HG03378 (cell line): ENCODE measurements around the gene CD276.
"Not testable (repeated sequence)": the region's sequence is repeated elsewhere in the genome, so short reads cannot be mapped to it uniquely, and the experiment has no call there.

Experiments
- ATAC-seq: cut with Tn5 transposase; IDR thresholded peaks from one replicate; pipeline ENCODE4 v1.9.1; 2021; ENCODE audit warnings: mild to moderate bottlenecking, moderate library complexity; ENCODE audit not compliant: unreplicated experiment

Gene CD276

GRCh38 chr15:73709686-73710085 lies 25.5 kb downstream of the CD276 start:
- no peak for ATAC-seq

DNA sequence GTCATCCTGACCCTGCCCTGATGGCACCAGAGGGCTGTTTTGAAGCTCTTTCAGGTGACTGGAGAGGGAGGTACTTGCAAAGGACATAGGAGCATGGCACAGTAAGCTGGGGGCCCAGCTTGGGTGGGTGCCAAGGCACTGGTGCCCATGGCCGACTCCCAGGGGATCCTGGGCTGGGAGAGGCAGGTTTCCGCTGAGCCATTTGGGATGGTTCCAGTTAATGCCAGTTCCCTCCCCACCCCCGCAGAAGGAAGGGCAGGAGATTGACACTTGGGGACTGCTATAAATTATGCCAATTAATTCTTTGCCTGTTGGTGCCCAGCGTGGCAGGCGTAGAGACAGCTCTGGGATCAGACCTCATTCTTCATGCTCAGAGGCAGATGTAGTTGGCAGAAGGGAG lies 26.1 kb downstream of the CD276 start:
- no peak for ATAC-seq

- no peak for ATAC-seq
Measured at GRCh38 chr15:73711526-73711925, 27.3 kb downstream of the CD276 start.

- ATAC-seq, result no peak
Measured at GRCh38 chr15:73712107-73712506, 27.9 kb downstream of the CD276 start.

- ATAC-seq, result no peak
Measured at GRCh38 chr15:73714695-73715301, 30.6 kb downstream of the CD276 start.

DNA sequence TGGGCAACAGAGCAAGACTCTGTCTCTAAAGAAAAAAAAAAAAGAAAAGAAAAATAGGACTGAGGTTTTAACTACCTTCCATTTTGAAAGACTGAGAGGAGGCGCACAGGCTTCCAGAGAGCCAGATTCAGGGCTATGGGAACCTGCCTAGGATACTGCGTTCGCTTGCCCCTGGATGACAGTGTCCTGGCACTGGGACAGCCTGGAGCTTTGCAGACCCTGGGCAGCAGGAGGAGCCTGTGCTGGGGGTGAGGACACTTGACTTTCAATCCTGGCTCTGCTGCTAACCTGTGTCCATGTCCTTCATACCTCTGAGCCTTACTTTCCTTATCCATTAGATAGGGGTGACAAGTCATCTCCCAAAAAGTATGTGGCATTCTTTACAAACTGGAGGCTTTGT lies 31.2 kb downstream of the CD276 start:
- ATAC-seq, result no peak

- ATAC-seq, result no peak
Measured at GRCh38 chr15:73716417-73716816, 32.2 kb downstream of the CD276 start.

GRCh38 chr15:73717206-73717605 lies 33.0 kb downstream of the CD276 start:
- ATAC-seq, result no peak

- no peak for ATAC-seq
Measured at GRCh38 chr15:73717802-73718201, 33.6 kb downstream of the CD276 start.

DNA sequence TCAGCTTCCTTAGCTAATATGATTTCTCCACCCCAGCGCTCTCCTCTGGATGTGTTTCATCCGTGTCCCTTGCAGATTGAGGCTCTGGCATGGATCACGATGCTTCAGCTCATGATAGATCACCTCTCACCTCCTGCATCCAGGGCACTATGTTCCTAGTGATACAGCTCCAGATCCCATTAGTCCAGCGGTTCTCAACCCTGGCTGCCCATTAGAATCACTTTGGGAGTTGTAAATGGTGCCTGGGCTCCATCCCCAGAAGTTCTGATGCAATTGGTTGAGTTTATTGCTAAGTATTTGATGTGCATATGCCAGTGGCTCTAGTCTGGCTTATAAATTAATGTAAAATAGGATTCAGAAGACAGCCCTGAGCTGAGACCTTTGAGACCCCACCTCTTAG lies 34.5 kb downstream of the CD276 start:
- no peak for ATAC-seq

DNA sequence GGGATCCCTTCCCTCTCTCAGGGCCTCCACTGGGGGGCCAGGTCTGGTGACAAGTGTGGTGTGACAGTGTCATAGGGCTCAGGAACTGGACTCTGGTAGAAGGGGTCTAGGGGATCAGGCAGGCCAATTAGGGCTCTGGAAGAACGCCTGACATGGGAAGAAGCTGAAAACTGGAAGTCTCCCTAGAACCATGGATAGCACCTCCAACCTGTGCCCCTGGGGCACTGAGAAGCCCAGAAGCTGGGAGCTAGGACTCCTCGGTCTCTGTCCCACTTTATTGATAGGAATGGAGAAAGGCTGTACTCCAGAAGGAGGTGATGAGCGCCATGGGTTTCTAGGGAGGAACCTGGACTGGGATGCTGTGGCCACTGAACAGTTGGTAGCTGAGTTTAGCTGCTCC lies 38.2 kb downstream of the CD276 start:
- ATAC-seq, result no peak

DNA sequence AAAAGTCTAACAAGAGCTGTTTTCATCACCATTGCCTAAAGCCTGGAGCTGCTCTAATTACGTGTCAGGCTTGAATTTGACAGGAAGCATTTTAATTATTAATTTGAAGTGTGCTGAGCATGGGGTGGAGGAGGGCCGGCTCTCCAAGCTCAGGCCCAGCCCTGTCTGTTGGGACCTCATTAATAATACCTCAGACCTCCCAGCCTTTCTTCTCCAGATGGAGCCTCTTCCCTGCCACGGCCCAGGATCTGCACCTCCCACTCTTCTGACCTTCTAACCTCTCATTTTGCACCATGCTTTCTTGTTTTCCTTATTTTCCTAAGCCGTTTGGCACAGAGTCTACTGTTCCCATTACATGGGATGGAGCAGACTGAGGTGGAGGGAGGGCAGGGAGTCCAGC lies 39.0 kb downstream of the CD276 start:
- no peak for ATAC-seq

- no peak for ATAC-seq
Measured at GRCh38 chr15:73724212-73724611, 40.0 kb downstream of the CD276 start.

GRCh38 chr15:73727330-73727976 lies 43.3 kb downstream of the CD276 start:
- ATAC-seq, result no peak

GRCh38 chr15:73732051-73732450 lies 47.9 kb downstream of the CD276 start:
- not testable (repeated sequence) for ATAC-seq

DNA sequence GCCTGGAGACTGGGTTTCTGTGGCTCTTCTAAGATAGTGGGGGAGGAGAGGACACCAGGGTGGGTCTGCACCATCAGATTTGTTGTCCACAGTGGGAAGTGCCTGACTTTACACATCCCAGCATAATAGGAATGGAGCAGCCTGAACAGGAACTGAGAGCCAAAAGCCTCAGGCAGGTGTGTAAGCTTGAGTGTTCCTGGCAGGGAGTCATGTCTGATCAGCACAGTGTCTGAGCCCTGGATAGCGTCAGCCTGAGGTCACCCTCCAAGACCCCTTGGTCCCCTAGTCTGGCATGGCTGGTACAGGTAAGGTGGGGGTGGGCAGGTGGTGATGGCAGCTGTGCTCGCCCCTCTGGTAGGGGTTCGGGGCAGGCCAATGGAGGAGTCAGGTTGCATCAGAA lies 48.7 kb downstream of the CD276 start:
- no peak for ATAC-seq

DNA sequence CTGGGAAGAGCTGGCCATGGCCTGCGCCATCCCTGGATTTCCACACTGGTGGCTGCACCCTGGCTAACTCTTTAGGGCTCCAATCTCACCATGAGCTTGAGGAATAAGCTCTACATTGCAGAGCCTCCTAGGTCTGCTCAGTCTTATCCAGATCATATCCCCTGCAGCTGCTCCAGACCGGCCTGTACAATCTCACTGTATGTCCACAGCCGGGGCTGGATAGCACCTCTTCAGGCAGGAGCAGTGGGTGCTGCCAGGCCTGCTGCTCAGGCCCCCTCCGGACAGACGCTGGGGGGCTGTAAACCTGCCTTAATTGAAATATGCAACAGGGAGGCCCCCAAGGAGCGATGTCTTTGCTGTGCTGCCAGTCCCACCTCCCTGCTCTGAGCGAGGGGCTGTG lies 53.4 kb downstream of the CD276 start:
- ATAC-seq, result no peak

DNA sequence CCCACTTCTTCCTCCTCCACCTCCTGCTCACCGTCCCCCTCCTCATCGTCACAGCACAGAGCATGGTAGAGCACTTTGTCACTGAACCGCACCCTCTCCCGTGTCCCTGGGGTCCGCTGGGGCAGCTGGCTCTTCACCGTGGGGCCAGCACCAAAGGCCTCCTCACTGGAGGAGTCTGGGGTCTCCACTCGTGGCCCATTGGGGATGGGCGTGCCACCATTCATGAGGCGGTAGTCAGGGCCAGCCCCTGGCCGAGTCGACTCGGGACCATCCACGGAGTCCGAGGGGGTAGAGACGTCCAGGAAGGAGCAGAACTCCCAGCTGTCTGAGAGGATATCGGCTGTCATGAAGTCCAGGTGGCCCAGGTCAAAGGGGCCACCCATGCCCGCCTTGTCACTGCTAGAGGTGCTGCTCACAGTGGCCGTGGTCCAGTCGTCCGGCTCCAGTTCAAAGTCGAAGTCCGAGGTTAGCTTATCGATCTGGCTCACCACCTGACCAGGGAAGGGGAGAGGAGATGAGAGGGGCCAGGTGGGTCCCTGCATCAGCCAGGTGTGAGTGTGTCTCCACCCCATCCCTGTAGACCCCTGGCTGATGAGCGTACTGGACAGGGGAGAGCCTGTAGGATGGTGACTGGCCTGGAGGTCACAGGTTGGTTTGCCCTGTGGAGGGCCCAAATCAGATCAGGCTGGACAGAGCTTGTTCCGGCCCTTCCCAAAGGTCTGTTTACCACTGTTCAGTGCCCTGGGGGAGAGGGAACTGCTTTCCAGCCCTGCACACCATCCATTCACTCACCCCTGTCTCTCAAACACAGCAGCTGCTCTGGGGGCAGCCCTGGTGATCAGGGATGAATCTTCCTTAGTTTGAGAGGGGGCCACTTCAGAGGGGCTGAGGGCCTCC lies 56.2 kb downstream of the CD276 start:
- no peak for ATAC-seq

- ATAC-seq, result no peak
Measured at GRCh38 chr15:73741321-73741836, 57.2 kb downstream of the CD276 start.

GRCh38 chr15:73744293-73744692 lies 60.1 kb downstream of the CD276 start:
- no peak for ATAC-seq

- ATAC-seq, result no peak
Measured at GRCh38 chr15:73745073-73745472, 60.9 kb downstream of the CD276 start.

- ATAC-seq, result no peak
Measured at GRCh38 chr15:73746261-73746660, 62.1 kb downstream of the CD276 start.
